GM19240 (cell line): Measurements from ENCODE around the gene CCDC88C.

Experiments used
- DNase-seq: peaks from one replicate; pipeline ENCODE4 v3.0.0; 2011; ENCODE audit warnings: low spot score; ENCODE audit not compliant: insufficient read length

The CCDC88C gene

GRCh38 chr14:91367173-91368171 lies 50.1 kb downstream of the CCDC88C start:
- DNase-seq: peak; percentile 87

- DNase-seq: no peak
Observed at GRCh38 chr14:91366749-91367148, 50.9 kb downstream of the CCDC88C start.

GRCh38 chr14:91365552-91365951 lies 52.1 kb downstream of the CCDC88C start:
- no peak for DNase-seq

GRCh38 chr14:91364524-91365270 lies 52.9 kb downstream of the CCDC88C start:
- no peak for DNase-seq

- peak; percentile 63 for DNase-seq
Observed at GRCh38 chr14:91363776-91364523, 53.7 kb downstream of the CCDC88C start.

- no peak for DNase-seq
Observed at GRCh38 chr14:91361233-91361811, 56.3 kb downstream of the CCDC88C start.

- DNase-seq: no peak
Observed at GRCh38 chr14:91360490-91361232, 57.0 kb downstream of the CCDC88C start.

GRCh38 chr14:91358654-91359220 lies 58.9 kb downstream of the CCDC88C start:
- DNase-seq: no peak

GRCh38 chr14:91358025-91358319 lies 59.6 kb downstream of the CCDC88C start:
- no peak for DNase-seq

GRCh38 chr14:91357272-91358024 lies 60.2 kb downstream of the CCDC88C start:
- DNase-seq: no peak

GRCh38 chr14:91356181-91356763 lies 61.3 kb downstream of the CCDC88C start:
- DNase-seq: no peak

GRCh38 chr14:91354979-91355685 lies 62.5 kb downstream of the CCDC88C start:
- no peak for DNase-seq

- DNase-seq: no peak
Observed at GRCh38 chr14:91354221-91354916, 63.3 kb downstream of the CCDC88C start.

- no peak for DNase-seq
Observed at GRCh38 chr14:91352728-91353692, 64.6 kb downstream of the CCDC88C start.

- no peak for DNase-seq
Observed at GRCh38 chr14:91352053-91352452, 65.6 kb downstream of the CCDC88C start.

GRCh38 chr14:91351512-91351862 lies 66.1 kb downstream of the CCDC88C start:
- DNase-seq: no peak
